HepG2 (cell line): ENCODE results near the gene NUDT7. TPM values are rescaled to one million over a fixed set of nuclear protein-coding genes. Genes with fewer than 3 reads are reported as not detected.

Experiments
- ARNT ChIP-seq: fragments of 450-650 bp; IDR thresholded peaks from 2 replicates; pipeline ENCODE4 v1.6.1; 2017
- ATF2 ChIP-seq: sonication (generic); formaldehyde crosslinking; IDR thresholded peaks from 2 replicates; pipeline ENCODE4 v1.4.0; 2020; ENCODE audit warnings: missing genetic modification reagents
- FOXJ3 ChIP-seq: sonication (generic); formaldehyde crosslinking; IDR thresholded peaks from 2 replicates; pipeline ENCODE4 v1.4.0; 2020; ENCODE audit warnings: missing genetic modification reagents, mild to moderate bottlenecking, borderline replicate concordance
- GRHL1 ChIP-seq: sonication (generic); formaldehyde crosslinking; conservative IDR thresholded peaks from 2 replicates; pipeline ENCODE4 v1.8.0; 2022; ENCODE audit warnings: missing genetic modification reagents
- MED8 ChIP-seq: sonication (generic); formaldehyde crosslinking; IDR thresholded peaks from 2 replicates; pipeline ENCODE4 v1.8.1; 2023; ENCODE audit warnings: mild to moderate bottlenecking, missing genetic modification reagents; ENCODE audit not compliant: insufficient replicate concordance
- PHB2 ChIP-seq: fragments of 450-650 bp; IDR thresholded peaks from 2 replicates; pipeline ENCODE4 v1.6.1; 2018; ENCODE audit not compliant: partially characterized antibody
- PRDM4 ChIP-seq: sonication (generic); formaldehyde crosslinking; IDR thresholded peaks from 2 replicates; pipeline ENCODE4 v1.9.0; 2021; ENCODE audit warnings: missing genetic modification reagents, borderline replicate concordance
- REL ChIP-seq: sonication (generic); formaldehyde crosslinking; conservative IDR thresholded peaks from 2 replicates; pipeline ENCODE4 v1.8.0; 2022; ENCODE audit warnings: mild to moderate bottlenecking, missing genetic modification reagents, moderate library complexity
- TARDBP ChIP-seq: sonication (generic); formaldehyde crosslinking; IDR thresholded peaks from 2 replicates; pipeline ENCODE4 v1.8.0; 2022; ENCODE audit warnings: mild to moderate bottlenecking, missing genetic modification reagents
- ZC3H4 ChIP-seq: sonication (generic); formaldehyde crosslinking; IDR thresholded peaks from 2 replicates; pipeline ENCODE4 v1.4.0; 2020; ENCODE audit warnings: missing genetic modification reagents, borderline replicate concordance
- ZNF143 ChIP-seq: sonication (generic); formaldehyde crosslinking; IDR thresholded peaks from 2 replicates; pipeline ENCODE4 v1.4.0; 2020; ENCODE audit warnings: missing genetic modification reagents
- ZNF333 ChIP-seq: sonication (generic); formaldehyde crosslinking; IDR thresholded peaks from 2 replicates; pipeline ENCODE4 v1.4.0; 2020; ENCODE audit warnings: mild to moderate bottlenecking, missing genetic modification reagents, borderline replicate concordance
- ZNF362 ChIP-seq: sonication (generic); formaldehyde crosslinking; IDR thresholded peaks from 2 replicates; pipeline ENCODE4 v1.4.0; 2020; ENCODE audit warnings: missing genetic modification reagents, mild to moderate bottlenecking, borderline replicate concordance
- ZNF720 ChIP-seq: sonication (generic); formaldehyde crosslinking; IDR thresholded peaks from 2 replicates; pipeline ENCODE4 v1.4.0; 2020; ENCODE audit warnings: missing genetic modification reagents
- ZNF790 ChIP-seq: sonication (generic); formaldehyde crosslinking; IDR thresholded peaks from 2 replicates; pipeline ENCODE4 v1.8.0; 2022; ENCODE audit warnings: missing genetic modification reagents, mild to moderate bottlenecking, borderline replicate concordance
- ZNF883 ChIP-seq: sonication (generic); formaldehyde crosslinking; IDR thresholded peaks from 2 replicates; pipeline ENCODE4 v1.5.1; 2020; ENCODE audit warnings: mild to moderate bottlenecking, missing genetic modification reagents; ENCODE audit errors: not compliant biosample characterization
- polyA plus RNA-seq, 8 experiments: library from polyadenylated mRNA; depleted of rRNA in 3 of 8; stranded (reverse) in 7 of 8; unstranded in 1 of 8; fragments of >200 nt; fragmentation: Illumina TruSeq in 4 of 8; extraction: Trizol in 4 of 8; gene quantifications; 2 replicates each; pipeline versions ENCODE4 v1.2.1 to v1.2.3, GENCODE V29; 2011 to 2016; ENCODE audit warnings: low read depth in 4 of 8, missing spikeins in 1 of 8, mixed read lengths in 1 of 8; ENCODE audit not compliant: insufficient read depth in 1 of 8
- total RNA-seq, 5 experiments: library from RNA; depleted of rRNA; stranded (reverse); fragments of >200 nt; fragmentation: Illumina TruSeq; extraction: Trizol; gene quantifications; 2 replicates each; pipeline ENCODE4 v1.2.3, GENCODE V29; 2016; ENCODE audit warnings: low read depth in 1 of 5
- TF ChIP-seq, protein P1 (sequence below), 2 experiments: fragments of 450-650 bp in 1 of 2; sonication (generic) in 1 of 2; formaldehyde crosslinking; IDR thresholded peaks; 2 replicates each; pipeline versions ENCODE4 v1.5.0 to v1.8.0; 2020 to 2022; ENCODE audit warnings: mild to moderate bottlenecking in 1 of 2, missing genetic modification reagents in 1 of 2
- TF ChIP-seq, protein P2 (sequence below): sonication (generic); formaldehyde crosslinking; IDR thresholded peaks from 2 replicates; pipeline ENCODE4 v1.4.0; 2020; ENCODE audit warnings: missing genetic modification reagents
- TF ChIP-seq, protein P3 (sequence below): IDR thresholded peaks from 2 replicates; pipeline ENCODE4 v1.6.1; 2016; ENCODE audit warnings: missing compliant biosample characterization, missing genetic modification reagents, borderline replicate concordance

NUDT7 gene
- total and polyA plus RNA-seq, 2 of the 13 experiments (the other 11 are each of a cell fraction or from before 2014, with no cell fraction given), result 14.3 to 23.9 TPM

- TF ChIP-seq, protein P1, sequence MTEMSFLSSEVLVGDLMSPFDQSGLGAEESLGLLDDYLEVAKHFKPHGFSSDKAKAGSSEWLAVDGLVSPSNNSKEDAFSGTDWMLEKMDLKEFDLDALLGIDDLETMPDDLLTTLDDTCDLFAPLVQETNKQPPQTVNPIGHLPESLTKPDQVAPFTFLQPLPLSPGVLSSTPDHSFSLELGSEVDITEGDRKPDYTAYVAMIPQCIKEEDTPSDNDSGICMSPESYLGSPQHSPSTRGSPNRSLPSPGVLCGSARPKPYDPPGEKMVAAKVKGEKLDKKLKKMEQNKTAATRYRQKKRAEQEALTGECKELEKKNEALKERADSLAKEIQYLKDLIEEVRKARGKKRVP (CRISPR knock-in tag; IDR thresholded peaks at IDR 0.05), result peak in 1 of 2 experiments; percentile 89; a peak in 2 of 4 replicates
- TF ChIP-seq ZNF720 (CRISPR knock-in tag) (no peak), REL (CRISPR knock-in tag) (no peak), ZNF143 (CRISPR knock-in tag) (no peak), ZNF883 (no peak), ZNF333 (CRISPR knock-in tag) (no peak), ARNT (no peak), ZNF790 (no peak), ZC3H4 (CRISPR knock-in tag) (no peak), GRHL1 (no peak), PHB2 (no peak), TARDBP (CRISPR knock-in tag) (peak; percentile 75), PRDM4 (CRISPR knock-in tag) (no peak), FOXJ3 (CRISPR knock-in tag) (peak; percentile 90; the same call in 1 of the 2 replicates), ATF2 (peak; percentile 89), ZNF362 (CRISPR knock-in tag) (peak; percentile 24; the same call in 1 of the 2 replicates), MED8 (CRISPR knock-in tag) (no peak)
- TF ChIP-seq, protein P2, sequence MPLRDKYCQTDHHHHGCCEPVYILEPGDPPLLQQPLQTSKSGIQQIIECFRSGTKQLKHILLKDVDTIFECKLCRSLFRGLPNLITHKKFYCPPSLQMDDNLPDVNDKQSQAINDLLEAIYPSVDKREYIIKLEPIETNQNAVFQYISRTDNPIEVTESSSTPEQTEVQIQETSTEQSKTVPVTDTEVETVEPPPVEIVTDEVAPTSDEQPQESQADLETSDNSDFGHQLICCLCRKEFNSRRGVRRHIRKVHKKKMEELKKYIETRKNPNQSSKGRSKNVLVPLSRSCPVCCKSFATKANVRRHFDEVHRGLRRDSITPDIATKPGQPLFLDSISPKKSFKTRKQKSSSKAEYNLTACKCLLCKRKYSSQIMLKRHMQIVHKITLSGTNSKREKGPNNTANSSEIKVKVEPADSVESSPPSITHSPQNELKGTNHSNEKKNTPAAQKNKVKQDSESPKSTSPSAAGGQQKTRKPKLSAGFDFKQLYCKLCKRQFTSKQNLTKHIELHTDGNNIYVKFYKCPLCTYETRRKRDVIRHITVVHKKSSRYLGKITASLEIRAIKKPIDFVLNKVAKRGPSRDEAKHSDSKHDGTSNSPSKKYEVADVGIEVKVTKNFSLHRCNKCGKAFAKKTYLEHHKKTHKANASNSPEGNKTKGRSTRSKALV (CRISPR knock-in tag), result no peak
- TF ChIP-seq, protein P3, sequence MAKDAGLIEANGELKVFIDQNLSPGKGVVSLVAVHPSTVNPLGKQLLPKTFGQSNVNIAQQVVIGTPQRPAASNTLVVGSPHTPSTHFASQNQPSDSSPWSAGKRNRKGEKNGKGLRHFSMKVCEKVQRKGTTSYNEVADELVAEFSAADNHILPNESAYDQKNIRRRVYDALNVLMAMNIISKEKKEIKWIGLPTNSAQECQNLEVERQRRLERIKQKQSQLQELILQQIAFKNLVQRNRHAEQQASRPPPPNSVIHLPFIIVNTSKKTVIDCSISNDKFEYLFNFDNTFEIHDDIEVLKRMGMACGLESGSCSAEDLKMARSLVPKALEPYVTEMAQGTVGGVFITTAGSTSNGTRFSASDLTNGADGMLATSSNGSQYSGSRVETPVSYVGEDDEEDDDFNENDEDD (CRISPR knock-in tag), result no peak
Observed at GRCh38 chr16:77736879-77737278, 14.6 kb downstream of the NUDT7 start (continued).
